Epithelial cell of proximal tubule (primary cell): Measurements from ENCODE around the gene GAB2. TPM values are rescaled to one million over a fixed set of nuclear protein-coding genes. Genes with fewer than 3 reads are reported as not detected.

ENCODE experiments used
- DNase-seq: peaks from one replicate; pipeline ENCODE4 v3.0.0-alpha.2; 2011; ENCODE audit warnings: low read depth
- H3K4me3 ChIP-seq: 2 replicates; pipeline ENCODE4 v1.5.1; 2011; ENCODE audit warnings: low read depth, mild to moderate bottlenecking, low read length
- total RNA-seq: library from RNA; depleted of rRNA; stranded (reverse); fragments of >200 nt; gene quantifications from 2 replicates; pipeline ENCODE4 v1.2.3, GENCODE V29; 2015
- TF ChIP-seq, protein P1 (sequence below): conservative IDR thresholded peaks from 2 replicates; pipeline ENCODE4 v1.5.1; 2012; ENCODE audit warnings: low read depth, mild to moderate bottlenecking, low read length

GAB2 gene
- total RNA-seq, 1 donor from 2014 or later: 15.0 TPM

- no peak for DNase-seq
- H3K4me3 ChIP-seq: no peak overlapping the region
- TF ChIP-seq, protein P1, sequence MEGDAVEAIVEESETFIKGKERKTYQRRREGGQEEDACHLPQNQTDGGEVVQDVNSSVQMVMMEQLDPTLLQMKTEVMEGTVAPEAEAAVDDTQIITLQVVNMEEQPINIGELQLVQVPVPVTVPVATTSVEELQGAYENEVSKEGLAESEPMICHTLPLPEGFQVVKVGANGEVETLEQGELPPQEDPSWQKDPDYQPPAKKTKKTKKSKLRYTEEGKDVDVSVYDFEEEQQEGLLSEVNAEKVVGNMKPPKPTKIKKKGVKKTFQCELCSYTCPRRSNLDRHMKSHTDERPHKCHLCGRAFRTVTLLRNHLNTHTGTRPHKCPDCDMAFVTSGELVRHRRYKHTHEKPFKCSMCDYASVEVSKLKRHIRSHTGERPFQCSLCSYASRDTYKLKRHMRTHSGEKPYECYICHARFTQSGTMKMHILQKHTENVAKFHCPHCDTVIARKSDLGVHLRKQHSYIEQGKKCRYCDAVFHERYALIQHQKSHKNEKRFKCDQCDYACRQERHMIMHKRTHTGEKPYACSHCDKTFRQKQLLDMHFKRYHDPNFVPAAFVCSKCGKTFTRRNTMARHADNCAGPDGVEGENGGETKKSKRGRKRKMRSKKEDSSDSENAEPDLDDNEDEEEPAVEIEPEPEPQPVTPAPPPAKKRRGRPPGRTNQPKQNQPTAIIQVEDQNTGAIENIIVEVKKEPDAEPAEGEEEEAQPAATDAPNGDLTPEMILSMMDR: no peak
These were observed 160.7 kb downstream of the GAB2 start for GRCh38 chr11:78256962-78257361.

DNA sequence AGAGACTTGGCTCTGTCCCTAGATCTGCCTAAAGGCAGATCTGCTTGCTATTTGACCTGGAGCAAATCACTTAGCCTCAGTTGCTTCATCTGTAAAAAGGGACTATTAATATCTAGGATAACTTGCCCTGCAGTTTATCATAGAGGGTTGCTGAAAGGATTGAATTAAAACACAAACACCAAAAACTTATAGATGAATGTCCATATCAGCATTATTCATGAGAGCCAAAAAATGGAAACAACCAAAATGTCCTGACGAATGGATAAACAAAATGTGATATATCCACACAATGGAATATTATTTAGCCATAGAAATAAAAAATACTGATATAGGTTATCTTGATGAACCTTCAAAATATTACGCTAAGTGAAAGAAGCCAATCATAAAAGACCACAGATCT, 161.7 kb downstream of the GAB2 start:
- TF ChIP-seq, protein P1: no peak
- no peak overlapping the region for H3K4me3 ChIP-seq
- no peak for DNase-seq

- no peak for DNase-seq
- no peak overlapping the region for H3K4me3 ChIP-seq
- TF ChIP-seq, protein P1: no peak
These were observed 163.4 kb downstream of the GAB2 start for GRCh38 chr11:78254268-78254667.

- TF ChIP-seq, protein P1: no peak
- DNase-seq: no peak
These were observed 163.8 kb downstream of the GAB2 start for GRCh38 chr11:78253797-78254196.

GRCh38 chr11:78251083-78251775, 166.4 kb downstream of the GAB2 start:
- H3K4me3 ChIP-seq: no peak overlapping the region
- no peak for DNase-seq
- TF ChIP-seq, protein P1: no peak

More at GRCh38 chr11:78253797-78254196, 163.8 kb downstream of the GAB2 start:
- no peak overlapping the region for H3K4me3 ChIP-seq

GRCh38 chr11:78250099-78250498, 167.5 kb downstream of the GAB2 start:
- TF ChIP-seq, protein P1: no peak

GRCh38 chr11:78248903-78249302, 168.7 kb downstream of the GAB2 start:
- H3K4me3 ChIP-seq: no peak overlapping the region
- TF ChIP-seq, protein P1: no peak
- DNase-seq: no peak

More at GRCh38 chr11:78250099-78250498, 167.5 kb downstream of the GAB2 start:
- no peak for DNase-seq
- H3K4me3 ChIP-seq: no peak overlapping the region
